ENCODE data around the gene EEF1A1. TPM values are rescaled to one million over a fixed set of nuclear protein-coding genes. Genes with fewer than 3 reads are reported as not detected.

EEF1A1 gene
- total and polyA plus RNA-seq, 2 of the 8 experiments (the other 6 are each of a cell fraction or from before 2014, with no cell fraction given), result 13,823 to 13,927 TPM

DNA sequence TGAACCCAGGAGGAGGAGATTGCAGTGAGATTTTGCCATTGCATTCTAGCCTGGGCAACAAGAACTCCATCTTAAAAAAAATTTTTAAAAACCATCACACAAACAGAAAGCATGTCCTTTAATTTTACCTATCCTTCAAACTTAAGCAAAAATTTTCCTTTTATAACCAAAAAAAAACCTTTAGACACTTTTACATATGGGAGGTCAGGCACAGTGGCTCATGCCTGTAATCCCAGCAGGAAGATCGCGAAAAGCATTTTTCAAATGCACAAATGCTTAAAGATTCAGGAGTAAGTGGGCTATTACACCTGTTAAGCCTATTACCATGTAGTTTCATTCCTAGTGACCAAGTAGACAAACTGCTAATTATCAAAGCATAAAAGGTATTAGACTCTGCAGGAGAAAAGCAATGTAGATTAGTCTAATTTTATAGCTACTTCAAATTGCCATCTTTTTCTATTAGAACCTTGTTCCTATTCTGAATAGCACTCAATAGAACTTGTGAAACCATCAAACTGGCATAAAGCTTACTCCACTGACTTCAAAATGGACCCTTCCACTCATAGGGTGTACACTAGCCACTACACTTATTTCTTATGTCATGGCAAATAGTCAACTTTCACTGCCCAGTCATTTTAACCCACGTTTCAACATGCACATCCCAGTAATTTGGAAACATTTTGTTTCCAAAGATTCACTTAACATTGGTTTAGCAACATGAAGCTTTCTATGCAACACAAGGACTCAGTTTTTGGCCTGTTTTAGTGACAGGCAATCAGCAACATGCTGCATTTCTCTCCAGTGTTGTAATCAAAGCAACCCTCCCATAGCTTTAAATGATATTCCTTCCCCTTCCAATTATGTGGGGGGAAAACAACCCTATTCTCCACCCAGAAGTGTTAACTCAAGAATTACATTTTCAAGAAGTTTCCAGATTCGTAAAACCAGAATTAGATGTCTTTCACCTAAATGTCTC is 4.0 kb downstream of the EEF1A1 start (continued):
- TF ChIP-seq, protein P1, sequence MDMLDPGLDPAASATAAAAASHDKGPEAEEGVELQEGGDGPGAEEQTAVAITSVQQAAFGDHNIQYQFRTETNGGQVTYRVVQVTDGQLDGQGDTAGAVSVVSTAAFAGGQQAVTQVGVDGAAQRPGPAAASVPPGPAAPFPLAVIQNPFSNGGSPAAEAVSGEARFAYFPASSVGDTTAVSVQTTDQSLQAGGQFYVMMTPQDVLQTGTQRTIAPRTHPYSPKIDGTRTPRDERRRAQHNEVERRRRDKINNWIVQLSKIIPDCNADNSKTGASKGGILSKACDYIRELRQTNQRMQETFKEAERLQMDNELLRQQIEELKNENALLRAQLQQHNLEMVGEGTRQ (IDR thresholded peaks at IDR 0.05; ENCODE audit: low read length), result peak; percentile 40; the same call in 1 of the 2 replicates
- TF ChIP-seq MAX (IDR thresholded peaks at IDR 0.05) (no peak), GABPA (IDR thresholded peaks at IDR 0.05; ENCODE audit: borderline replicate concordance, insufficient read depth, low read length) (no peak), BRCA1 (IDR thresholded peaks at IDR 0.05; ENCODE audit: low read depth, low read length) (no peak), SP4 (IDR thresholded peaks at IDR 0.05; ENCODE audit: low read length) (no peak), POLR2A (IDR thresholded peaks at IDR 0.05; ENCODE audit: control extremely low read depth in 1 of 2, low read depth in 2 of 2, low read length in 2 of 2) (peak; percentile 86 to 96), NRF1 (IDR thresholded peaks at IDR 0.05; ENCODE audit: low read depth, low read length) (peak; percentile 18; the same call in 1 of the 2 replicates), ZNF274 (IDR thresholded peaks at IDR 0.05; ENCODE audit: borderline replicate concordance, extremely low read depth, low read length) (no peak)
